Thyroid gland (tissue), 4 donors: ENCODE results near the gene CHRDL2.

Experiments used
- CTCF ChIP-seq, 6 experiments: fragments of 200-600 bp in 3 of 6; fragments of 450-650 bp in 3 of 6; sonication (generic) in 3 of 6; IDR thresholded peaks; one replicate each; pipeline ENCODE4 v1.5.1; 2016 to 2019; ENCODE audit warnings: antibody characterized with exemption in 6 of 6, mild to moderate bottlenecking in 2 of 6, inconsistent platforms in 1 of 6, moderate library complexity in 1 of 6
- POLR2A ChIP-seq, 2 donors: fragments of 450-650 bp; IDR thresholded peaks; one replicate each; pipeline ENCODE4 v1.6.1; 2017; ENCODE audit warnings: antibody characterized with exemption in 2 of 2, mild to moderate bottlenecking in 2 of 2, moderate library complexity in 1 of 2

- TF ChIP-seq POLR2A (IDR thresholded peaks at IDR 0.05) (no peak), CTCF (IDR thresholded peaks at IDR 0.05) (no peak)
Observed at GRCh38 chr11:74709175-74709574, 22.1 kb downstream of the CHRDL2 start.
